Measurements from ENCODE around the gene TTLL13.

TTLL13 gene

DNA sequence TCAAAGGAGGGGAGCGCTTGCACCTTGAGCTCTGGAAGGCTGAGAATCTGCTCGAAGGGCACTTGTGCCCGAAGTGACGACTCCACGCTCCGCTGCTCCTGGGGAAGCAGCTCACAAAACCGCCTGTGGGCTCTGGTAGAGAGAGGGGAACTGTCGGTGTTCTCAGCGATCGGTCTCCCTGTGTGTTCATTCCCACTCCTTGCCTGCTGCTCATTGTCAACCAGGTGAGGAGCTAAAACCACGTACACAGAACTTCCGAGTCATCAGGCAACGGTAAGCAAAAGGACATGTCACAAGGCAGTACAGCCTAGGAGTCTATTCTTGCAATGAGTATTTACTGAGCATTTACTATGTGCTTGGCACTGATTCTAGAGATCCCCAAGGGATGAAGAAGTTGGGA lies 17.2 kb upstream of the TTLL13 start:
- peaks cover 2 to 3% of the 10 kb centered on the region in 2 experiments for H3K4me1 ChIP-seq (ENCODE audit: control insufficient read depth in 1 of 2, insufficient read depth in 2 of 2, low read length in 2 of 2)
- no peak overlapping the region for H3K4me2 ChIP-seq (ENCODE audit: low read length)
- no peak overlapping the region for H4K91ac ChIP-seq (ENCODE audit: low read depth, low read length)

DNA sequence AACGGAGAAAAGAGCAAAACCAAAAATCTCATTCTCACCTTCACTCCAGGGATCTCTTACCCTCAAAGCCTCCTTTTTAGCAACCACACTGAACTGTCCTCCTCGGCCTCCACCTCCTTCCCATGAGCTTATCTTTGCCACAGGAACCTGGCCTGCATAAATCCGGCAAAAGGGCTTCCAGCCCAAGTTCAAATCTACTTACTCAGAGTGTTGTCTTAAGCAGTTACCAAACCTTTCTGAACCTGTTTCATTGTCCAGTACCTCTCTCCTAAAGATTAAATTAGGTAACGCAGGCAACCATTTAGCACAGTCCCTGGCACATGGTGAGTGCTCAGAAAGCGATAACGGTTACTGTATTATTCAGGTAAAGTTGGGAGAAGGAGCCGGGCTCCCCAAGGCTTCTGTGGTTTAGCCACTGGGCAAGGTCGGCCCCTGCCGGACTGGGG lies 16.4 kb upstream of the TTLL13 start:
- Histone ChIP-seq H3K4me2 (ENCODE audit: low read length) (peak overlapping the region; percentile 92), H3K79me1 (ENCODE audit: low read length) (peaks cover 5% of the 10 kb centered on the region), H4K12ac (ENCODE audit: low read depth, low read length) (no peak overlapping the region), H3K18ac (ENCODE audit: low read length) (no peak overlapping the region), H3K23ac (ENCODE audit: low read length) (no peak overlapping the region), H3K4me3 (ENCODE audit: low read depth, low read length) (peak overlapping the region; percentile 85), H3K27me3 (ENCODE audit: insufficient read depth, low read length) (no peaks in the 10 kb centered on the region), H2BK5ac (ENCODE audit: low read depth, low read length, poor library complexity) (no peak overlapping the region), H3K36me3 (ENCODE audit: control insufficient read depth in 1 of 2, insufficient read depth in 2 of 2, low read length in 2 of 2) (peaks cover 28 to 29% of the 10 kb centered on the region in 2 experiments), H4K8ac (ENCODE audit: low read depth, low read length) (peak overlapping the region; percentile 40), H3K14ac (ENCODE audit: low read length) (no peak overlapping the region), H2BK12ac (ENCODE audit: low read length) (no peak overlapping the region), H2BK120ac (ENCODE audit: insufficient read depth, low read length, poor library complexity) (no peak overlapping the region), H2AK5ac (ENCODE audit: low read length) (no peak overlapping the region), H4K91ac (ENCODE audit: low read depth, low read length) (no peak overlapping the region), H3K79me2 (ENCODE audit: control insufficient read depth, insufficient read depth, low read length, poor library complexity) (no peaks in the 10 kb centered on the region), H3K9ac (ENCODE audit: low read length) (peak overlapping the region; percentile 24), H3K9me3 (ENCODE audit: insufficient read depth, low read depth, low read length) (no peaks in the 10 kb centered on the region), H3K4me1 (ENCODE audit: control insufficient read depth in 1 of 2, insufficient read depth in 2 of 2, low read length in 2 of 2) (peaks cover 2 to 3% of the 10 kb centered on the region in 2 experiments), H3K4ac (ENCODE audit: low read depth, low read length) (no peak overlapping the region), H3K27ac (ENCODE audit: low read depth, low read length) (no peak overlapping the region), H2AFZ (ENCODE audit: insufficient read depth, low read length, poor library complexity) (peak overlapping the region; percentile 65)
- no peak for DNase-seq
- no CpG with 5 or more reads among the region's 9 CpGs for WGBS (ENCODE audit: extremely low coverage, insufficient coverage, insufficient read length)

More for the DNA sequence above, 17.2 kb upstream of the TTLL13 start:
- H3K14ac ChIP-seq (ENCODE audit: low read length) = no peak overlapping the region
- WGBS (ENCODE audit: extremely low coverage, insufficient coverage, insufficient read length) = no CpG with 5 or more reads among the region's 13 CpGs
- H3K27me3 ChIP-seq (ENCODE audit: insufficient read depth, low read length) = no peaks in the 10 kb centered on the region
- H2AK5ac ChIP-seq (ENCODE audit: low read length) = no peak overlapping the region
- no peak overlapping the region for H3K4me3 ChIP-seq (ENCODE audit: low read depth, low read length)
- H3K9me3 ChIP-seq (ENCODE audit: insufficient read depth, low read depth, low read length) = no peaks in the 10 kb centered on the region
- H3K18ac ChIP-seq (ENCODE audit: low read length) = no peak overlapping the region
- H2AFZ ChIP-seq (ENCODE audit: insufficient read depth, low read length, poor library complexity) = no peak overlapping the region
- H3K36me3 ChIP-seq (ENCODE audit: control insufficient read depth in 1 of 2, insufficient read depth in 2 of 2, low read length in 2 of 2) = peaks cover 36% of the 10 kb centered on the region in 2 experiments
- H3K4ac ChIP-seq (ENCODE audit: low read depth, low read length) = no peak overlapping the region
- H3K79me2 ChIP-seq (ENCODE audit: control insufficient read depth, insufficient read depth, low read length, poor library complexity) = no peaks in the 10 kb centered on the region
- H3K27ac ChIP-seq (ENCODE audit: low read depth, low read length) = no peak overlapping the region
- no peak overlapping the region for H2BK120ac ChIP-seq (ENCODE audit: insufficient read depth, low read length, poor library complexity)
- DNase-seq = no peak
- H4K12ac ChIP-seq (ENCODE audit: low read depth, low read length) = no peak overlapping the region
- no peak overlapping the region for H2BK12ac ChIP-seq (ENCODE audit: low read length)
- H2BK5ac ChIP-seq (ENCODE audit: low read depth, low read length, poor library complexity) = no peak overlapping the region
- no peak overlapping the region for H3K9ac ChIP-seq (ENCODE audit: low read length)
- no peak overlapping the region for H3K23ac ChIP-seq (ENCODE audit: low read length)
- peaks cover 5% of the 10 kb centered on the region for H3K79me1 ChIP-seq (ENCODE audit: low read length)
- H4K8ac ChIP-seq (ENCODE audit: low read depth, low read length) = no peak overlapping the region

DNA sequence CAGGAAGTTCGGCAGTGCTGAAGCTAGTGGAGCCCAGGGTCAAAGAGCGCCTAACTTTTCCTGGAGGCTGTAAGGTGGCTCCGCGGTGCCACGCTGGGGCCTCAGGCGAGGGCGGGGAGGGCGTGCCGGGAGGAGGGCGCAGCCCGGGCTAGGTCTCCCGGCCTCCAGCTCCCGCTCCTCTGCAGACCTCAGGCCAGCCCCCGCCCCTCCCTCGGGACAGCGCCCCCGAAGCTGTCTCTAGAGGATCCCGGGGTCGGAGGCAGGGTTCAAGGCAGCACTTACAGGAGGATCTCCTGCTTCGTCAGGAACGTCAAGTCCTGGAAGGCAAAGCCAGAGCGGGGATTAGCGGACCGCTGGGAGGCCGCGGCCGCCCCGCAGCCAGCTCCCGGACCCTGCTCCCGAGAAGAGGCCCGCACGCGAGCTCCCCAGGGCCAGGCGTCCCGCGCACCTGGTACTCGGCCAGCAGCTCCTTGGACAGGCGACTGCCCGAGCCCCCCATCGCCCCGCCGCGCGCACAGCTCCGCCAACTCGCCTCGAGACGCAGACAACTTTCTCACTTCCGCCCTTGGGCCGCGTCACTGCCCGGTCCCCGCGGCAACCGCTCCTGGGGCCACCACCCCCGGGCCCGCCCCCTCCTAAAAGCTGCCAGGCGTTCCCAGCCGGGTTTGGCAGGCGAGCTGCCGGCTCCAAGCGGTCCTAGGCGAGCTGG lies 15.8 kb upstream of the TTLL13 start, which contains the start of gene CIB1:
TSS of gene CIB1 (minus strand) at position 555 of the 709 bp plus-strand sequence. CDS start at position 499, 56 bp downstream.
- WGBS (ENCODE audit: extremely low coverage, insufficient coverage, insufficient read length) = no CpG with 5 or more reads among the region's 63 CpGs
- Histone ChIP-seq H2AFZ (ENCODE audit: insufficient read depth, low read length, poor library complexity) (peak within 1 kb of the TSS; percentile 65), H3K36me3 (ENCODE audit: control insufficient read depth in 1 of 2, insufficient read depth in 2 of 2, low read length in 2 of 2) (peaks cover 25 to 26% of the 10 kb centered on the region in 2 experiments), H3K4me2 (ENCODE audit: low read length) (peak within 1 kb of the TSS; percentile 92), H3K14ac (ENCODE audit: low read length) (peak within 1 kb of the TSS; percentile 22), H3K18ac (ENCODE audit: low read length) (peak within 1 kb of the TSS; percentile 70), H3K4me1 (ENCODE audit: control insufficient read depth in 1 of 2, insufficient read depth in 2 of 2, low read length in 2 of 2) (peaks cover 2 to 3% of the 10 kb centered on the region in 2 experiments), H3K23ac (ENCODE audit: low read length) (no peak within 1 kb of the TSS), H2BK120ac (ENCODE audit: insufficient read depth, low read length, poor library complexity) (no peak within 1 kb of the TSS), H2BK5ac (ENCODE audit: low read depth, low read length, poor library complexity) (peak within 1 kb of the TSS; percentile 33), H3K9ac (ENCODE audit: low read length) (peak within 1 kb of the TSS; percentile 45), H3K27ac (ENCODE audit: low read depth, low read length) (peak within 1 kb of the TSS; percentile 7), H4K91ac (ENCODE audit: low read depth, low read length) (peak within 1 kb of the TSS; percentile 20), H3K27me3 (ENCODE audit: insufficient read depth, low read length) (no peaks in the 10 kb centered on the region), H3K4ac (ENCODE audit: low read depth, low read length) (peak within 1 kb of the TSS; percentile 1), H3K4me3 (ENCODE audit: low read depth, low read length) (peak within 1 kb of the TSS; percentile 85), H3K9me3 (ENCODE audit: insufficient read depth, low read depth, low read length) (no peaks in the 10 kb centered on the region), H2AK5ac (ENCODE audit: low read length) (no peak within 1 kb of the TSS), H4K12ac (ENCODE audit: low read depth, low read length) (peak within 1 kb of the TSS; percentile 55), H4K8ac (ENCODE audit: low read depth, low read length) (peak within 1 kb of the TSS; percentile 88), H3K79me1 (ENCODE audit: low read length) (peaks cover 5% of the 10 kb centered on the region), H3K79me2 (ENCODE audit: control insufficient read depth, insufficient read depth, low read length, poor library complexity) (no peaks in the 10 kb centered on the region), H2BK12ac (ENCODE audit: low read length) (no peak within 1 kb of the TSS)
- peak; percentile 79 to 97 for DNase-seq

DNA sequence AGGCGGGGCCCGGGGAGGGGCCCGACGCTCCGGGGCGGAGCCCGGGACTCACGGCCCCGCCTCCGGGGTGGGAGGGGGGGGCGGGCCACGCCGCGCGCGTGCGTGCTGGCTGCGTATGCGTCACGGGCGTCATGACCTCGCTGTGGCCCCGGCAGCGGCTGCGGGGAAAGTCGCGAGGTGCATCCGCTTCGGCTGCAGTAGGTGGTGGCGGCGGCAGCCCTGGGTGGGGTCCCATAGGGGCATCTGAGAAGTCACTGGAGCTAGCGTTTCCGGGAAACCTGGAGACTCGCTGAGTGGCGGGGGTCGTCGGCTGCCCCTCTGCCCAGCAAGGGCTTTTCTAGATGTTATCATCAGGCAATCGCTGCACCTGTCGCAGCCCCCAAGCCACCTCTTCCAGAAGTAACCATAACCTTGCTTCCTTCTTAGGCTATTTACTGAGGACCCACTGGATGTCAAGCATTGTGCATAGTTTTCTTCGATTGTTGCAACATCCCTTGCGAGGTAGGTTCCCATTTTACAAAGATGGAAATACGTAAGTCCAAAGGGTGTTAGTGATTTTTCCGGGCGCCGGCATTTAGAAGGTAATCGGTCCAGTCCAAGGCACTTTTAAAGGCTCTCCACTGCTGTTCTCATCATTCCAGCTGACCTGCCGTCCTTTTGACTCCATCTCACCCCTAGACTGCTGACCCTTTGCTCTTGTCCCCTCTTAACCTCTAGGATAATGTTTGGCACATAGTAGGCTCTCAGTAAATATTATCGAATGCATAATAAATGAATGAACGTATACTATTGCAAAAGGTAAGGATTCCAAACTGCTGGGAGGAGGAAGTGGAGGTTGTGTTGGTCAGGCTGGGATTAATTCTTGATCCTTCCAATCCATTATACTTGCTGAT lies 15.0 kb upstream of the TTLL13 start, which contains the start of gene GDPGP1:
TSS of gene GDPGP1 (plus strand) at position 114 of the 893 bp plus-strand sequence. CDS start 6,700 bp downstream, outside the sequence.
- Histone ChIP-seq H3K23ac (ENCODE audit: low read length) (no peak within 1 kb of the TSS), H3K4me3 (ENCODE audit: low read depth, low read length) (peak within 1 kb of the TSS; percentile 85), H3K4me2 (ENCODE audit: low read length) (peak within 1 kb of the TSS; percentile 92), H3K79me1 (ENCODE audit: low read length) (peaks cover 5% of the 10 kb centered on the region), H3K36me3 (ENCODE audit: control insufficient read depth in 1 of 2, insufficient read depth in 2 of 2, low read length in 2 of 2) (peaks cover 17 to 18% of the 10 kb centered on the region in 2 experiments), H3K4ac (ENCODE audit: low read depth, low read length) (peak within 1 kb of the TSS; percentile 1), H2AK5ac (ENCODE audit: low read length) (no peak within 1 kb of the TSS), H3K27me3 (ENCODE audit: insufficient read depth, low read length) (no peaks in the 10 kb centered on the region), H3K4me1 (ENCODE audit: control insufficient read depth in 1 of 2, insufficient read depth in 2 of 2, low read length in 2 of 2) (peaks cover 2 to 3% of the 10 kb centered on the region in 2 experiments), H4K91ac (ENCODE audit: low read depth, low read length) (peak within 1 kb of the TSS; percentile 20), H3K79me2 (ENCODE audit: control insufficient read depth, insufficient read depth, low read length, poor library complexity) (no peaks in the 10 kb centered on the region), H2BK120ac (ENCODE audit: insufficient read depth, low read length, poor library complexity) (no peak within 1 kb of the TSS), H3K27ac (ENCODE audit: low read depth, low read length) (peak within 1 kb of the TSS; percentile 7), H3K9me3 (ENCODE audit: insufficient read depth, low read depth, low read length) (no peaks in the 10 kb centered on the region), H2BK5ac (ENCODE audit: low read depth, low read length, poor library complexity) (peak within 1 kb of the TSS; percentile 33), H2BK12ac (ENCODE audit: low read length) (no peak within 1 kb of the TSS), H3K18ac (ENCODE audit: low read length) (peak within 1 kb of the TSS; percentile 70), H3K14ac (ENCODE audit: low read length) (peak within 1 kb of the TSS; percentile 22), H2AFZ (ENCODE audit: insufficient read depth, low read length, poor library complexity) (peak within 1 kb of the TSS; percentile 65), H3K9ac (ENCODE audit: low read length) (peak within 1 kb of the TSS; percentile 45), H4K12ac (ENCODE audit: low read depth, low read length) (peak within 1 kb of the TSS; percentile 55), H4K8ac (ENCODE audit: low read depth, low read length) (peak within 1 kb of the TSS; percentile 88)
- WGBS (ENCODE audit: extremely low coverage, insufficient coverage, insufficient read length) = no CpG with 5 or more reads among the region's 49 CpGs
- peak in 1 of 2 donors; percentile 98 for DNase-seq
